Frontal cortex (tissue), 4 donors: ENCODE data around the gene FGGY. TPM values are rescaled to one million over a fixed set of nuclear protein-coding genes. Genes with fewer than 3 reads are reported as not detected.
"Not testable (repeated sequence)": the region's sequence is repeated elsewhere in the genome, so short reads cannot be mapped to it uniquely, and the experiment has no call there.

Experiments used
- DNase-seq, 2 donors: peaks; one replicate each; pipeline ENCODE4 v3.0.0; 2012; ENCODE audit warnings: low spot score in 2 of 2
- FAIRE-seq: peaks from 2 replicates; lab custom pipeline; 2012; peaks lifted over from hg19 to GRCh38; lab: Jason Lieb, UNC
- total RNA-seq: library from RNA; depleted of rRNA; stranded (reverse); fragments of >200 nt; gene quantifications from one replicate; pipeline ENCODE4 v1.2.3, GENCODE V29; 2014
- donor health status: control.
- donor health status: control.
- donor health status: control.

FGGY gene
- total RNA-seq, 1 donor from 2014 or later: 27.3 TPM

- DNase-seq: no peak
- FAIRE-seq: no peak
These were observed 401.5 kb downstream of the FGGY start for GRCh38 chr1:59698386-59698785.

- DNase-seq: peak; percentile 6 to 33
- peak; percentile 86 for FAIRE-seq
These were observed 402.4 kb downstream of the FGGY start for GRCh38 chr1:59699227-59699847.

- FAIRE-seq (no peak), DNase-seq (no peak)
These were observed 404.5 kb downstream of the FGGY start for GRCh38 chr1:59701376-59701775.

DNA sequence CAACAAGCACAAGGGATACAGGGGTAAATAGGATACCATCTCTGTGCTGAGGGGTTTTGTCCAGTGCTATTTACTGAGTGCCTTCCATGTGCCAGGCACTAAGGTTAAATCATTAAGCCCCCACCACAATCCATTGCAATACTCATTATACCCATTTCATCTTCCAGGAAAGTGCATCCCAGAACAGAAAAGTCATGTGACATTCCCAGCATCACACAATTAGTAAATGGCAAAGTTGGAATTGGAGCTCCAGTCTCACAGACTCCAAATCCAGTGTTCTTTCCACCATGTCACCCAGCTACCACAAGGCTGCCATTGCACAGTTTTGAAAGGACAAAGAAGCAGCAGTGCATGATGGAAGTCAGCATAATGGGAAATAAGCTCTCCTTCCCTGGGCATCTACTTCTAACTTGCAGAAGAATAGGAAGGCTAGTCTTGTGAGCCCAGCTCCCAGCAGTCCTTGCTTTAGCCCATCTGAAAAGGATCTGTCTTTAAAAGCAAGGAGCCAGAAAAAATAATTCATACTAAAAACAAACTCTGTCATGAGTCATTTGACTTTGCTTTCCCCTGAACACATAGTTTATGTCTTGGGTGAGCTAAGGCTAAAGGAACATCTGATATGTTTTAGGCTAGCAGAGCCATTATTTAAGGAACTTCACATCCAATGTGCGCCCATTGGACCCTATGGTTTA, 406.5 kb downstream of the FGGY start:
- no peak for FAIRE-seq

DNA sequence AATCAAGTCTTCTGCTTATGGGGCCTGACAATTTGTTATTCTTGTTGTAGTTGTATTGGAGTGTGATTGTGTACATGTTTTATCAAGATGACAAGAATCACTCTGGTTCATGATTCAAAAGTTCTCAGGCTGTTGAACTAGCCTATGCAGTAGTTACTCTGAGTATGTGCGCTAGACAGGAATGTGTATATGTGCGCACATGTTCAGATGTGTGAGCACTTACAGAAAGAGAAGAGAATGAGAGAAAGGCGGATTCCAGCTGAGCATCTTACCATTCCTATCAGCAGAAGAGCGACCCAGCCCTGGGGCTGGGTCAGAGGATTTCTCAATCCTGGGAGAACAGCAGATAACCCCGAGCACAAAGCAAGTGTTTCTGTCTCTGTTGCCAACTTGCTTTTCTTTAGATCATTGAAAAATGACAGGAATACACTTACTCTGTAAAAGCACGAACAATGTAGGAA, 407.1 kb downstream of the FGGY start:
- FAIRE-seq (no peak), DNase-seq (no peak)

More for the DNA sequence above, 406.5 kb downstream of the FGGY start:
- no peak for DNase-seq

DNA sequence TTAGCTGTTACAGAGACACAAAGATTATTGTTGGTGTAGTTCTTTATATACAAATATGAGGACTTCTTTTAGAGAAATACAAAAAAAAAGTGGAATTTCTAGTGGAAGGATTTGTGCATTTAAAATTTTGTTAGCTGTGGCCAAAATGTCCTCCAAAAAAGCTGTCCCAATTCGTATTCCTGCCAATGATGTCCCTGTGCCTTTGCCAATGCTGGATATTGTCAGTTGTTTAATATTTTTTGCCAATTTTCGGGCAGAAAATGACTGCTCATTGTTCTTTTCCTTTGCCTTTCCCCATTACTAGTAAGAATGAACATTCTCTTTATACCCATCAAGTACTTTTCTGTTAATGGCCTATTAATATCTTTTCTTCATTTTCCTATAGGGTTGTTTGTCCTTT, 407.8 kb downstream of the FGGY start:
- no peak for DNase-seq
- FAIRE-seq: no peak

DNA sequence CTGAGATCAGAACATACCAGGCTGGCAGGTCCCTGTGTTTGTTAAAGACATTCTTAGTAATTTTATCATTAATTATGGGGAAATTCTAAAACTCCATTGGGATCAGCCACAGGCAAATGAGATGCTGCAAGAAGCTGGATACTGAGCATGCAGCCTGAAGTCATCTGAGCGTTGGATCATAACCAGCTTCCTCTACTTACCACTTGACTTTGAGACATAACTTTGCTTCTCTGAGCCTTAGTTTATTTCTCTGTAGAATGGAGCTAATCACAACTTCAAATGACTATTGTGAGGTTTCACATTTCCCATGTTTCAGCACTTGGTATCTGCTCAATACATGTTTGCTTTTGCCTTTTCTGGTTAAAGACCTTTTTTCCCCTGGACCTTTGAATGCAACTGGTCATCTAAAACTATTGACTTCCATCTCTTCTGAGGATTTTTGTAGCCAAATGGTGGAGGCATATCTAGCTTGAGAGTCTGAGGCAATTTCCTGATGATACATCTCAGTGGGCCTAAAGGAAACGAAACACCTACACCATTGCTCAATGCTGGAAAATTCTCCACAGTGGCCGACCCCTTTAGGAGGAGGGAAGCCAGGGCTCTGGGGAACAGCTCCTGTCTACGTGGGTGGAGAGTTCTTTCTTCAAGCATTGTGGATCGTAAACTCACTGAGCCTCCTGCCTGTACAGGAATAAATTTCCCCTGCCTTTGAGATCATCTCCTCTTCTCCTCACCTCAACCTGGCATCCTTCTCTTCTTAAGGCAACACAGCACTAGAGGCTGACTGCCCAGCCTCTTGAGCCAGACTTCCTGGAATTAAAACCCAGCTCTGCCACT, 408.8 kb downstream of the FGGY start:
- DNase-seq: no peak
- FAIRE-seq: no peak

- DNase-seq (no peak), FAIRE-seq (no peak)
These were observed 409.4 kb downstream of the FGGY start for GRCh38 chr1:59706303-59706599.

- no peak for FAIRE-seq
- peak in 1 of 2 donors; percentile 42 for DNase-seq
These were observed 410.4 kb downstream of the FGGY start for GRCh38 chr1:59707178-59707791.

- FAIRE-seq: no peak
These were observed 412.4 kb downstream of the FGGY start for GRCh38 chr1:59709333-59709732.

GRCh38 chr1:59710920-59711319, 414.0 kb downstream of the FGGY start:
- FAIRE-seq, DNase-seq: not testable (repeated sequence)

More at GRCh38 chr1:59709333-59709732, 412.4 kb downstream of the FGGY start:
- DNase-seq: no peak

DNA sequence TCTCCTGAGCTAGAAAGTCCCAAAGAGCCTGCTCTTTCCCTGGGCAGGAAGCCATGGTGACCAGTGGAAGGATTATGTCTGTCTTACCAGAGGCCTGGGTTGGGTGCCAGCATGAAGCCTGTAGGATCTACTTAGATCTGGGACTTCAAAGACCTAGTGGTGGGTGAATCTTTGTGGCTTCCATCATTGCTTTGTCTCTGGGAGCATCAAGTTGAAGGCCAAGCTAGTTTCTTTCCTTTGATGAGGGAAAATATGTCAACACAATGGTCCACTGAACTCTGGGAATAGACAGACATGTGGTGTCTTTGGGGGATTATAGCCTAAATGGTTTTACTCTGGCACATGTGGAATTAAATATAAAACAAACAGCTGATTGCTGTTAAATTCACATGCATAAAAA, 417.3 kb downstream of the FGGY start:
- DNase-seq (no peak), FAIRE-seq (no peak)

DNA sequence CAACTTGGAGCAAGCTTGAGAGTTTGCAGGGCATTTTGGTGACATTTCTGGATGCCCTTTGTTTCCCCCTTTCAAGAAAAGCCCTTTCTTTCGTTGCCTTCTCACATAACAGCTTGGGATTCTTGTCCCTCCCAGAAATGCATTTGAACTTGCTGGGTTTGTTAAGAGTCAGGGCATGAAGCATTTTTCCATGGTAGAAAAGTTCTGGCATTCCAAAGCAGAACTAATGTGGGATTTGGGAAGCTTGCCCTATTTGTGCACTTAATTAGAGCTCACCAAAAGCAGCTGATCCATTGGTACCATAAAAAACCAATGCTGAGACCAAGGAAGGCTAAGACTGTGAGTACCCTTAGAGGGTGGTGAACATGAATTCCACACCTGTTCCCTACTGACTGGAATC, 418.1 kb downstream of the FGGY start:
- DNase-seq (no peak), FAIRE-seq (no peak)

GRCh38 chr1:59716832-59717231, 419.9 kb downstream of the FGGY start:
- FAIRE-seq (no peak), DNase-seq (no peak)

GRCh38 chr1:59718064-59718988, 421.4 kb downstream of the FGGY start:
- DNase-seq: no peak
- no peak for FAIRE-seq

DNA sequence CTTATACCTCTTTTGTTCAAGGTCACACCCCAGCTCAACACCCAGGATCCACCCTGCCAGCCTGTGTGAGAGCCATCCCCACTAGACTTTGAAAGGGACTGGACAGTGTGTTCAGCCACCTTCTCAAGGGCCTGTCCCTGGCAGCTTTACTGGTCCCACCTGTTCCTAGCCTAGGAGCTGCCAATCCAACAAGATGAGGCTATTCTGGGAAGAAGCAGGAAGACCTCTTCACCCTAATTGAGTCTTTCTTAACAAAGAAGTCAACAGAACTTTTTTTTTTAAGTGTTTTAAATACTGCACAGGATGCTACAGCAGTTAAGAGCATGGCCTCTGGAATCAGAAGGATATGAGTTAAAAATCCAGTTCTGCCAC, 422.1 kb downstream of the FGGY start:
- FAIRE-seq: no peak

GRCh38 chr1:59720326-59721115, 423.6 kb downstream of the FGGY start:
- no peak for DNase-seq
- FAIRE-seq: no peak

More for the DNA sequence above, 422.1 kb downstream of the FGGY start:
- no peak for DNase-seq

GRCh38 chr1:59730302-59730701, 433.4 kb downstream of the FGGY start:
- DNase-seq: no peak

More at GRCh38 chr1:59730302-59730701, 433.4 kb downstream of the FGGY start:
- FAIRE-seq: no peak
